GM12892 (cell line): ENCODE data around the gene HAUS2.

ENCODE experiments used
- POLR2A ChIP-seq: IDR thresholded peaks from 2 replicates; pipeline ENCODE4 v1.6.1; 2011; ENCODE audit warnings: low read depth, low read length, control low read depth
- POLR2AphosphoS5 ChIP-seq: IDR thresholded peaks from 2 replicates; pipeline ENCODE4 v1.6.1; 2011; ENCODE audit warnings: low read depth, low read length, control low read depth

DNA sequence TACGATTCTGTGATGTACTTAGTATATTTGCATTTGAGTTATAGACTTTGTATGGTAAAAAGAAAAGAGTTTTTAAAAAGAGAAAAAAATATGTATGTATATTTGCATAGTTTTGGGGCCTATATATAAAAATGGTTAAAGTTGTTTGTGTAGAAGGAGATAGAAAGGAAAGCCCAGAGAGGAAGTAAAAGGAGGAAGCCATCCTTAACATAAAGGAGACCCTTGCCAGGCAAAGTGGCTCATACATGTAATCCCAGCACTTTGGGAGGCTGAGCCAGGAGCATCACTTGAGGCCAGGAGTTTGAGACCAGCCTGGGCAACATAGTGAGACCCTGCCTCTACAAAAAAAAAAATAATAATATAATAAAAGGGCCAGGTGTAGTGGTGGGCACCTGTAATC lies 44.8 kb upstream of the HAUS2 start:
- TF ChIP-seq POLR2A (no peak), POLR2AphosphoS5 (no peak)
